H1 (cell line): ENCODE results near the gene THOC5. TPM values are rescaled to one million over a fixed set of nuclear protein-coding genes. Genes with fewer than 3 reads are reported as not detected.

Experiments
- CTCF ChIA-PET: fragments of 300-600 bp; sonication (Branson Sonifier 250); formaldehyde crosslinking; loops from one replicate; lab custom pipeline; 2021; ENCODE audit not compliant: partially characterized antibody; lab: Charles Lee
- POLR2A ChIA-PET: fragments of 300-600 bp; sonication (Branson Sonifier 250); formaldehyde crosslinking; loops from one replicate; lab custom pipeline; 2021; ENCODE audit warnings: inconsistent platforms; ENCODE audit not compliant: partially characterized antibody; lab: Charles Lee
- DNase-seq, 2 experiments: peaks; one replicate each; pipeline versions ENCODE4 v3.0.0 to v3.0.0-alpha.2; 2010 to 2022; ENCODE audit warnings: low spot score in 2 of 2, low read depth in 1 of 2, mixed read lengths in 1 of 2
- FAIRE-seq: peaks from 2 replicates; lab custom pipeline; 2011; peaks lifted over from hg19 to GRCh38; lab: Jason Lieb, UNC
- H2AFZ ChIP-seq: 2 replicates; pipeline ENCODE4 v1.8.1; 2012; ENCODE audit warnings: low read length, inconsistent platforms
- H2AK5ac ChIP-seq: 2 replicates; pipeline ENCODE4 v1.6.1; 2013; ENCODE audit warnings: low read depth, low read length
- H2BK120ac ChIP-seq: replicated peaks from 2 replicates; pipeline ENCODE3; 2013; ENCODE audit warnings: low read depth, low read length, inconsistent platforms
- H2BK12ac ChIP-seq: 2 replicates; pipeline ENCODE4 v1.6.1; 2013; ENCODE audit warnings: low read depth, low read length
- H2BK15ac ChIP-seq: 2 replicates; pipeline ENCODE4 v1.6.1; 2013; ENCODE audit warnings: low read length
- H2BK20ac ChIP-seq: 2 replicates; pipeline ENCODE4 v1.6.1; 2013; ENCODE audit warnings: low read length
- H2BK5ac ChIP-seq: 2 replicates; pipeline ENCODE4 v1.6.1; 2013; ENCODE audit warnings: low read depth, low read length
- H3K14ac ChIP-seq: 2 replicates; pipeline ENCODE4 v1.6.1; 2013; ENCODE audit warnings: inconsistent platforms; ENCODE audit not compliant: insufficient read length
- H3K18ac ChIP-seq: 2 replicates; pipeline ENCODE4 v1.6.1; 2013; ENCODE audit warnings: low read length; ENCODE audit errors: extremely low read depth
- H3K23ac ChIP-seq: 2 replicates; pipeline ENCODE4 v1.6.1; 2013; ENCODE audit warnings: inconsistent platforms; ENCODE audit not compliant: insufficient read length
- H3K23me2 ChIP-seq: 2 replicates; pipeline ENCODE4 v1.6.1; 2013; ENCODE audit warnings: low read depth, low read length
- H3K27ac ChIP-seq: 2 replicates; pipeline ENCODE4 v1.6.1; 2011; ENCODE audit warnings: low read depth, low read length, inconsistent platforms
- H3K27me3 ChIP-seq, 4 experiments: replicated peaks in 1 of 4; 1 replicate in 1 of 4; 2 replicates in 3 of 4; pipeline versions ENCODE4 v1.6.1 to v1.8.1; 2011 to 2013; ENCODE audit warnings: low read length in 3 of 4, mild to moderate bottlenecking in 3 of 4, inconsistent platforms in 2 of 4, mixed read lengths in 2 of 4, moderate library complexity in 1 of 4; ENCODE audit not compliant: control insufficient read depth in 3 of 4, insufficient read depth in 3 of 4; ENCODE audit errors: extremely low read depth in 1 of 4
- H3K36me3 ChIP-seq, 4 experiments: 2 replicates each; pipeline versions ENCODE4 v1.6.1 to v1.8.1; 2011 to 2013; ENCODE audit warnings: mild to moderate bottlenecking in 4 of 4, low read length in 3 of 4, moderate library complexity in 2 of 4, control low read depth in 1 of 4, inconsistent platforms in 1 of 4; ENCODE audit not compliant: insufficient read depth in 4 of 4, control insufficient read depth in 2 of 4
- H3K4ac ChIP-seq: replicated peaks from 2 replicates; pipeline ENCODE3; 2013; ENCODE audit warnings: low read length, low read depth, mixed read lengths, inconsistent platforms; ENCODE audit not compliant: insufficient read length
- H3K4me1 ChIP-seq, 4 experiments: replicated peaks in 1 of 4; 1 replicate in 1 of 4; 2 replicates in 3 of 4; pipeline versions ENCODE4 v1.6.1 to v1.8.1; 2011 to 2013; ENCODE audit warnings: low read length in 3 of 4, inconsistent platforms in 2 of 4, mixed read lengths in 1 of 4; ENCODE audit not compliant: insufficient read depth in 4 of 4, control insufficient read depth in 3 of 4
- H3K4me2 ChIP-seq, 2 experiments: 2 replicates each; pipeline versions ENCODE4 v1.6.1 to v1.8.1; 2011 to 2013; ENCODE audit warnings: low read depth in 2 of 2, low read length in 2 of 2, control low read depth in 1 of 2, inconsistent platforms in 1 of 2, mild to moderate bottlenecking in 1 of 2; ENCODE audit not compliant: insufficient read depth in 1 of 2
- H3K4me3 ChIP-seq, 4 experiments: fragments of 200-600, 300-600 bp in 1 of 4; sonication (generic), shearing (Covaris generic), sonication (Bioruptor Twin) in 1 of 4; 2 replicates each; pipeline versions ENCODE4 v1.5.1 to v1.8.1; 2011 to 2016; ENCODE audit warnings: low read length in 4 of 4, low read depth in 3 of 4, control low read depth in 2 of 4, inconsistent platforms in 2 of 4, mild to moderate bottlenecking in 2 of 4, mixed read lengths in 1 of 4, moderate library complexity in 1 of 4; ENCODE audit not compliant: insufficient read depth in 2 of 4; ENCODE audit errors: extremely low read depth in 1 of 4
- H3K56ac ChIP-seq: replicated peaks from 2 replicates; pipeline ENCODE3; 2013; ENCODE audit warnings: low read depth, mild to moderate bottlenecking, mixed read lengths, low read length, inconsistent platforms; ENCODE audit not compliant: insufficient read length
- H3K79me1 ChIP-seq: 2 replicates; pipeline ENCODE4 v1.6.1; 2013; ENCODE audit warnings: low read depth, low read length, control low read depth
- H3K79me2 ChIP-seq, 2 experiments: 2 replicates each; pipeline versions ENCODE4 v1.6.1 to v1.8.1; 2012 to 2013; ENCODE audit warnings: low read length in 2 of 2, mild to moderate bottlenecking in 2 of 2, inconsistent platforms in 1 of 2; ENCODE audit not compliant: insufficient read depth in 2 of 2, control insufficient read depth in 1 of 2
- H3K9ac ChIP-seq, 4 experiments: replicated peaks in 1 of 4; 1 replicate in 1 of 4; 2 replicates in 3 of 4; pipeline versions ENCODE4 v1.6.1 to v1.8.1; 2011 to 2013; ENCODE audit warnings: low read depth in 3 of 4, low read length in 3 of 4, control low read depth in 2 of 4, mild to moderate bottlenecking in 2 of 4, moderate library complexity in 2 of 4, inconsistent platforms in 1 of 4; ENCODE audit errors: extremely low read depth in 1 of 4
- H3K9me3 ChIP-seq, 2 experiments: 2 replicates each; pipeline versions ENCODE4 v1.6.1 to v1.8.1; 2012 to 2013; ENCODE audit warnings: mild to moderate bottlenecking in 2 of 2, moderate library complexity in 2 of 2, control low read depth in 1 of 2, inconsistent platforms in 1 of 2, low read depth in 1 of 2, low read length in 1 of 2, mixed read lengths in 1 of 2; ENCODE audit not compliant: insufficient read depth in 2 of 2
- H4K20me1 ChIP-seq, 2 experiments: replicated peaks in 1 of 2; 2 replicates each; pipeline versions ENCODE3 to v1.8.1; 2011 to 2013; ENCODE audit warnings: inconsistent platforms in 2 of 2, low read length in 2 of 2, mild to moderate bottlenecking in 1 of 2; ENCODE audit not compliant: insufficient read depth in 2 of 2, control insufficient read depth in 1 of 2
- H4K5ac ChIP-seq: 2 replicates; pipeline ENCODE4 v1.6.1; 2013; ENCODE audit warnings: low read length, low read depth, mixed read lengths, inconsistent platforms; ENCODE audit not compliant: insufficient read length
- H4K8ac ChIP-seq: 2 replicates; pipeline ENCODE4 v1.8.0; 2013; ENCODE audit warnings: mild to moderate bottlenecking, moderate library complexity, low read length, inconsistent platforms; ENCODE audit not compliant: insufficient read depth; ENCODE audit errors: extremely low read depth
- H4K91ac ChIP-seq: replicated peaks from 2 replicates; pipeline ENCODE3; 2013; ENCODE audit warnings: low read length, mixed read lengths, inconsistent platforms; ENCODE audit not compliant: insufficient read length
- BCL11A ChIP-seq, 2 experiments: IDR thresholded peaks; one replicate each; pipeline ENCODE4 v1.6.1; 2011; ENCODE audit warnings: low read depth in 2 of 2, low read length in 2 of 2, mild to moderate bottlenecking in 2 of 2
- BRCA1 ChIP-seq: IDR thresholded peaks from 2 replicates; pipeline ENCODE4 v1.6.1; 2012; ENCODE audit warnings: low read depth, low read length, improper control_type of control experiment
- CREB1 ChIP-seq: IDR thresholded peaks from 2 replicates; pipeline ENCODE4 v1.6.1; 2012; ENCODE audit warnings: inconsistent platforms
- EZH2 ChIP-seq: fragments of 200-600 bp; sonication (generic); IDR thresholded peaks from 2 replicates; pipeline ENCODE4 v1.7.1; 2012; ENCODE audit warnings: low read depth, mild to moderate bottlenecking, moderate library complexity, low read length, inconsistent platforms; ENCODE audit not compliant: severe bottlenecking
- JUND ChIP-seq: IDR thresholded peaks from 2 replicates; pipeline ENCODE4 v1.6.1; 2011; ENCODE audit warnings: mild to moderate bottlenecking, improper control_type of control experiment, low read length
- KDM5A ChIP-seq: fragments of 200-600 bp; IDR thresholded peaks from 2 replicates; pipeline ENCODE4 v1.7.1; 2012; ENCODE audit warnings: mild to moderate bottlenecking, low read length, inconsistent platforms, mixed read lengths
- PHF8 ChIP-seq: fragments of 200-600 bp; sonication (generic); conservative IDR thresholded peaks from 2 replicates; pipeline ENCODE4 v1.7.1; 2012; ENCODE audit warnings: low read depth, mild to moderate bottlenecking, inconsistent platforms, low read length, moderate library complexity
- POLR2AphosphoS5 ChIP-seq: IDR thresholded peaks from 2 replicates; pipeline ENCODE4 v1.6.1; 2011; ENCODE audit warnings: low read depth, low read length
- RNF2 ChIP-seq: fragments of 200-900, 300-1000 bp; sonication (generic); IDR thresholded peaks from 2 replicates; pipeline ENCODE4 v1.7.1; 2016; ENCODE audit warnings: borderline replicate concordance, low read depth, mild to moderate bottlenecking, antibody characterized with exemption, low read length; ENCODE audit not compliant: poor library complexity, severe bottlenecking; ENCODE audit errors: missing control alignments
- SP1 ChIP-seq: IDR thresholded peaks from 2 replicates; pipeline ENCODE4 v1.6.1; 2011; ENCODE audit warnings: low read depth, low read length
- SP4 ChIP-seq: IDR thresholded peaks from 2 replicates; pipeline ENCODE4 v1.6.1; 2012; ENCODE audit warnings: low read length, inconsistent platforms
- USF2 ChIP-seq: IDR thresholded peaks from 2 replicates; pipeline ENCODE4 v1.6.1; 2011; ENCODE audit warnings: low read length, improper control_type of control experiment
- WGBS, 2 experiments: shearing (Covaris generic) in 1 of 2; methylation state at CpG; one replicate each; pipeline versions ENCODE4 v1.1.6 to v1.1.7; 2013 to 2015; ENCODE audit warnings: low lambda C conversion rate in 2 of 2, mixed read lengths in 2 of 2, inconsistent platforms in 1 of 2, low coverage in 1 of 2, missing lambda C conversion rate in 1 of 2; ENCODE audit not compliant: insufficient replicate concordance in 2 of 2, insufficient coverage in 1 of 2, insufficient read length in 1 of 2; ENCODE audit errors: extremely low coverage in 1 of 2, missing lambda C conversion rate in 1 of 2; 5-methylcytosine and 5-hydroxymethylcytosine counted together
- polyA plus RNA-seq, 7 experiments: library from polyadenylated mRNA; depleted of rRNA in 3 of 7; stranded (reverse) in 5 of 7; unstranded in 2 of 7; fragments of >200 nt in 5 of 7; fragments of 200-250 nt in 2 of 7; gene quantifications; 1 replicate in 5 of 7; 2 replicates in 1 of 7; 4 replicates in 1 of 7; pipeline versions ENCODE4 v1.2.1 to v1.2.3, GENCODE V29; 2011 to 2013; ENCODE audit warnings: missing spikeins in 2 of 7, mixed read lengths in 2 of 7
- total RNA-seq: library from RNA; stranded (reverse); fragmentation: NEBNext Ultra II Directional; extraction: Animal tissue kit (Norgen Biotek cat#: 25700); gene quantifications from 2 replicates; pipeline ENCODE4 v1.2.1, GENCODE V29; 2021

Gene THOC5
- total and polyA plus RNA-seq, 2 of the 8 experiments (the other 6 are each of a cell fraction or from before 2014, with no cell fraction given) = 27.7 to 65.7 TPM

GRCh38 chr22:29570912-29571549, 17.5 kb upstream of the THOC5 start:
- H3K4me2 ChIP-seq = no peak overlapping the region
- DNase-seq = no peak
- no peak overlapping the region for H3K18ac ChIP-seq
- H3K9ac ChIP-seq = no peak overlapping the region
- H3K4me3 ChIP-seq = no peak overlapping the region
- peaks cover 5 to 38% (median 25%) of the 10 kb centered on the region in 4 experiments; a peak in 7 of 8 replicates for H3K36me3 ChIP-seq
- no peak overlapping the region for H2BK120ac ChIP-seq
- H4K8ac ChIP-seq = no peak overlapping the region
- H3K56ac ChIP-seq = no peak overlapping the region
- no peak overlapping the region for H3K23ac ChIP-seq
- no peak overlapping the region for H3K14ac ChIP-seq
- no peak overlapping the region for H2AFZ ChIP-seq
- no peak overlapping the region for H2BK5ac ChIP-seq
- no peak overlapping the region for H4K5ac ChIP-seq
- H2BK20ac ChIP-seq = no peak overlapping the region
- H2BK12ac ChIP-seq = no peak overlapping the region
- H4K91ac ChIP-seq = no peak overlapping the region
- no peaks in the 10 kb centered on the region; the same call in 1 of the 2 replicates for H3K79me1 ChIP-seq
- H2BK15ac ChIP-seq = no peak overlapping the region
- peaks cover 0 to 10% of the 10 kb centered on the region in 2 experiments for H4K20me1 ChIP-seq
- H3K23me2 ChIP-seq = no peaks in the 10 kb centered on the region
- no peaks in the 10 kb centered on the region for H3K4me1 ChIP-seq
- no peak overlapping the region for H3K27ac ChIP-seq
- H2AK5ac ChIP-seq = no peak overlapping the region
- H3K9me3 ChIP-seq = no peaks in the 10 kb centered on the region
- no peak overlapping the region for H3K4ac ChIP-seq
- 95% methylated on average over 2 of the region's 2 CpGs; no CpG with 5 or more reads in 1 of the 2 experiments for WGBS, 2 experiments
- no peak for FAIRE-seq
- ChIA-PET CTCF (no interaction called here), POLR2A (interaction anchor here (1.6 to 3.2 kb wide), 5 partner anchors 9 to 19 kb away, joined by 3 to 21 read pairs (median 9); partner anchors contain the start of genes NIPSNAP1 and THOC5)
- no peaks in the 10 kb centered on the region for H3K79me2 ChIP-seq
- no peaks in the 10 kb centered on the region for H3K27me3 ChIP-seq
- no peak for TF ChIP-seq EZH2
- no peak for TF ChIP-seq JUND
- no peak for TF ChIP-seq SP4
- no peak for TF ChIP-seq BCL11A (IDR thresholded peaks at IDR 0.05; ENCODE audit: low read depth in 2 of 2, low read length in 2 of 2)
- TF ChIP-seq PHF8 = no peak
- TF ChIP-seq USF2 = no peak
- TF ChIP-seq RNF2 = no peak
- no peak for TF ChIP-seq SP1
- no peak for TF ChIP-seq BRCA1
- no peak for TF ChIP-seq CREB1
- no peak for TF ChIP-seq POLR2AphosphoS5
- TF ChIP-seq KDM5A = no peak
